GM06990 (cell line): ENCODE data around the gene ANKS1B.
"Not testable (repeated sequence)": the region's sequence is repeated elsewhere in the genome, so short reads cannot be mapped to it uniquely, and the experiment has no call there.

ENCODE experiments used
- DNase-seq: peaks from one replicate; pipeline ENCODE4 v3.0.0-alpha.2; 2011; ENCODE audit not compliant: insufficient read length; ENCODE audit errors: extremely low read depth
- H3K27me3 ChIP-seq: replicated peaks from 2 replicates; pipeline ENCODE4 v1.6.0; 2011; ENCODE audit warnings: low read length; ENCODE audit not compliant: control insufficient read depth, insufficient read depth
- H3K36me3 ChIP-seq: 2 replicates; pipeline ENCODE4 v1.5.1; 2011; ENCODE audit warnings: low read length; ENCODE audit not compliant: control insufficient read depth, insufficient read depth
- H3K4me3 ChIP-seq: replicated peaks from 2 replicates; pipeline ENCODE4 v1.5.1; 2011; ENCODE audit warnings: low read depth, mild to moderate bottlenecking, control low read depth, low read length
- TF ChIP-seq, protein P1 (sequence below): IDR thresholded peaks from 2 replicates; pipeline ENCODE4 v1.5.1; 2011; ENCODE audit warnings: low read length, control low read depth, mild to moderate bottlenecking, inconsistent platforms; ENCODE audit not compliant: insufficient read depth, poor library complexity, severe bottlenecking

ANKS1B gene

DNA sequence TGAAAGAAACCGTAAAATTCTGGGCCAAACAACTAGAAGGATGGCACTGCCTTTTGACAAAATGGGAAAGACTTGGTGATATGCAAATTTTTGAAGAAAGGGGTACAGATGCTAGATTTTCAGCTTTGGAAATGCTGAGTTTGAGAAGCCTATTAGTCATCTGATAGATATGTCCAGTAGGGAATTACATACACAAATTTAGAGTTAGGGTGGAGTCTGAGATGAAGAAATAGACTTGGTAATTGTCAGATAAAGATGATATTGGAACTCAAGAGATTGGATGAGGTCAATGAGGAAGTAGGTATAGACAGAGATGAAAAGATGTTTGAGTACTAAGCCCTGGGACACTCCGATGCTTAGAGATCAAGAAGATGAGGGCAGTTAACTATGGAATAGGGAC, 184.1 kb downstream of the ANKS1B start:
- Histone ChIP-seq H3K36me3 (no peaks in the 10 kb centered on the region), H3K4me3 (no peak overlapping the region), H3K27me3 (no peaks in the 10 kb centered on the region)
- no peak for DNase-seq
- TF ChIP-seq, protein P1, sequence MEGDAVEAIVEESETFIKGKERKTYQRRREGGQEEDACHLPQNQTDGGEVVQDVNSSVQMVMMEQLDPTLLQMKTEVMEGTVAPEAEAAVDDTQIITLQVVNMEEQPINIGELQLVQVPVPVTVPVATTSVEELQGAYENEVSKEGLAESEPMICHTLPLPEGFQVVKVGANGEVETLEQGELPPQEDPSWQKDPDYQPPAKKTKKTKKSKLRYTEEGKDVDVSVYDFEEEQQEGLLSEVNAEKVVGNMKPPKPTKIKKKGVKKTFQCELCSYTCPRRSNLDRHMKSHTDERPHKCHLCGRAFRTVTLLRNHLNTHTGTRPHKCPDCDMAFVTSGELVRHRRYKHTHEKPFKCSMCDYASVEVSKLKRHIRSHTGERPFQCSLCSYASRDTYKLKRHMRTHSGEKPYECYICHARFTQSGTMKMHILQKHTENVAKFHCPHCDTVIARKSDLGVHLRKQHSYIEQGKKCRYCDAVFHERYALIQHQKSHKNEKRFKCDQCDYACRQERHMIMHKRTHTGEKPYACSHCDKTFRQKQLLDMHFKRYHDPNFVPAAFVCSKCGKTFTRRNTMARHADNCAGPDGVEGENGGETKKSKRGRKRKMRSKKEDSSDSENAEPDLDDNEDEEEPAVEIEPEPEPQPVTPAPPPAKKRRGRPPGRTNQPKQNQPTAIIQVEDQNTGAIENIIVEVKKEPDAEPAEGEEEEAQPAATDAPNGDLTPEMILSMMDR, result no peak

DNA sequence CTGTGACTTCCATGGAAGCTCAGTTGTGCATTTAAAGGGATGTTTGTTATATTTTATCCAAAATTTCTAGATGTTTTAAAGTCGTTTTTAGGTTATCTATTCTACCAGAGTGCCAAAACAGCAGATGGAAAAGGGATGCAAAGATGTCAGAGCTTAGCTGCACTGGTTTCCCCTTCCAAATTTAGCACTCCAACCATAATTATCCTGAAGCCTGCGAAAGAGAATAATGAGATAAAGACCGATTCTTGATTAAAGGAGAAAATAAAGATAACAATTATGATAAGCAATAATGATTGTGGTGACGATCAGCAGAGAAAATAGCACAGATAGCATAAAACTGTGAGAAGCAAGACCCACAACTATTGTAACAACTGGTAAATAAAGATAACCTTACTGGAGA, 186.8 kb downstream of the ANKS1B start:
- H3K36me3 ChIP-seq, DNase-seq, H3K27me3 ChIP-seq, H3K4me3 ChIP-seq: not testable (repeated sequence)

DNA sequence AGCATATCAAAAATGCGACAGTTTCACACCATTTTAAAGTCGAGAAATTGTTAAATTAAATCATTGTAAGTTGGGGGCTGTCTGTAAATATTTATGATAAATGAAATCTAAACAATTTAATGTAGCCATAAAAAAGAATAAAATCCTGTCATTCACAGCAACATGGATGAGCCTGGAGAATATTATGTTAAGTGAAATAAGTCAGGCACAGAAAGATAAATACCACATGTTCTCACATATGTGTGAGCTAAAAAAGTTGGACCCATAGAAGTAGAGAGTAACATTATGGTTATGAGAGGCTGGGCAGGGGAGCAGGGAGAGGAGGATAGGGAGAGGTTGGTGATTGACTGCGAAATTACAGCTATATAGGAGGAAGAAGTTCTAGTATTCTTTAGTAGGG, 201.3 kb downstream of the ANKS1B start:
- Histone ChIP-seq H3K4me3 (no peak overlapping the region), H3K36me3 (no peaks in the 10 kb centered on the region), H3K27me3 (no peaks in the 10 kb centered on the region)
- no peak for DNase-seq
- TF ChIP-seq, protein P1, result no peak

DNA sequence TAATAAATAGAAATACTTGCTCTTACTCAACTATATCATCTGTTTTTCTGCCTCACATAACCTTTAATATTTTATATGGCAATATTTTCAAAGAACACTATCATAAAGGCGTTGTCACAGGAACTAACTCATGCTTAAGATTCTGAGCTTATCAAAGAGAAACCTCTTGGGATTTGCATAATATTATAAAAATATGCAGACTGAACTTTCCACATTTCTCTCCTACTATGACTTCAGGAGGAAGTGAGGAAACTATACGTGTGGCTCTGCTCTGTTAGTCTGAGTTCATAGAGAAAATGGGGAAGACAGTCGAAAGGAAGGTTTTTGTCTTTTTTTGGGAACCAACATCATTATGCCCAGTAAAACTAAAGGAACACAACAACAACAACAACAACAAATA, 212.5 kb downstream of the ANKS1B start:
- Histone ChIP-seq H3K27me3 (no peaks in the 10 kb centered on the region), H3K36me3 (no peaks in the 10 kb centered on the region), H3K4me3 (no peak overlapping the region)
- no peak for DNase-seq
- TF ChIP-seq, protein P1, result no peak

DNA sequence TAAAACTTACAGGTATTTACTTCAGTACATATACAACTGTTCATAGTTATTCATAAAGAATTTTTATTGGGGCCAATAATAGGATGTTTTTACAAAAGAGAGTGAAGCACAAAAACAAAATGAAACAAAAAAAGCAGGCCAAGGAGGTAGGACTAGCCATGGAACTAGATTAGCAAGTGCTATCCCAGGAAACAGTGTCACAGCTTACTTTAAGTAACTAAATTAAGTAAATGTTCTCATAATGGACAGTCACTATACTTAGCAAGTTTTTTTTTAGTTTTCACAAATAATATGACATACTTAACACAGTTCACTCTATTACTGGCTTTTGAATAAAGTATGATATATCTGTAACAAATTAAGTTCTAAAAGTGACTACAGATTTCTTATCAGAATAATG, 213.1 kb downstream of the ANKS1B start:
- no peak overlapping the region for H3K4me3 ChIP-seq
- H3K36me3 ChIP-seq, result no peaks in the 10 kb centered on the region
- TF ChIP-seq, protein P1, result no peak
- H3K27me3 ChIP-seq, result no peaks in the 10 kb centered on the region
- no peak for DNase-seq

DNA sequence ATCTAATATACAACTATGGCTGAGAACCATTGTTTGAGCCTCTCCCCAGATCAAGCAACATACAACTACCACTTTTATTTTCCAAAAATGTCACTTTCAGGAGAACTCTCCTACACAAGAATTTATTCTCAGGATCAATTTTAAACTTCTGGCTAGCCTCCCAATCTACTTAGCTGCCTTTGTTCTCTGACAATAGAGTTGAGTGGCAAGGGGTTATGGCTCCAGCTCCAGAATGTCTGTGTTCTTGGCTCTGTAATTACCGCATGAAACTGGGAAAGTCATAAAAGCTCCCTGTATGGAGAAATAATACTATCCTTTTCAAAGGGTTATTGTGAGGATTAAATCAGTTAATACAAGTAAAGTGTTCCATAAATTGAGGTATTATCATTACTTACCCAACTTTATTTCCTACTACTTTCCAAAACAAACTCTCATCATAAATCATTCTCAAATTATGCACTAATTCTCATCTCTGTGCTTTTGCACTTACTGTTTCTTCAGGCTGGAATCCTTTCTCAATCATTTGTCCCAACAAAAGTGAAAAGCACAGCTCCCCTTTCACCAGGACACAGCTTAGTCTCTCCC, 215.2 kb downstream of the ANKS1B start:
- TF ChIP-seq, protein P1, result no peak
- Histone ChIP-seq H3K27me3 (no peaks in the 10 kb centered on the region), H3K4me3 (no peak overlapping the region), H3K36me3 (no peaks in the 10 kb centered on the region)
- no peak for DNase-seq
